Measurements from ENCODE around the gene TMEM163.
"Not testable (repeated sequence)": the region's sequence is repeated elsewhere in the genome, so short reads cannot be mapped to it uniquely, and the experiment has no call there.

The TMEM163 gene

GRCh38 chr2:134718817-134719814 lies at the start of gene TMEM163:
Gene TMEM163, minus strand, starts transcription at chr2:134719000.
- DNase-seq (ENCODE audit: low spot score), result no peak

- DNase-seq (ENCODE audit: low spot score), result no peak
These were observed 47.8 kb upstream of the TMEM163 start for GRCh38 chr2:134766583-134766982.

GRCh38 chr2:134765987-134766386 lies 47.2 kb upstream of the TMEM163 start:
- DNase-seq (ENCODE audit: low spot score), result no peak

GRCh38 chr2:134764164-134764563 lies 45.4 kb upstream of the TMEM163 start:
- no peak for DNase-seq (ENCODE audit: low spot score)

GRCh38 chr2:134763164-134763710 lies 44.4 kb upstream of the TMEM163 start:
- no peak for DNase-seq (ENCODE audit: low spot score)

GRCh38 chr2:134762508-134762907 lies 43.7 kb upstream of the TMEM163 start:
- DNase-seq (ENCODE audit: low spot score), result no peak

GRCh38 chr2:134760385-134760784 lies 41.6 kb upstream of the TMEM163 start:
- no peak for DNase-seq (ENCODE audit: low spot score)

GRCh38 chr2:134758633-134759032 lies 39.8 kb upstream of the TMEM163 start:
- DNase-seq (ENCODE audit: low spot score), result no peak

GRCh38 chr2:134751981-134752380 lies 33.2 kb upstream of the TMEM163 start:
- not testable (repeated sequence) for DNase-seq (ENCODE audit: low spot score)

GRCh38 chr2:134745546-134745945 lies 26.7 kb upstream of the TMEM163 start:
- no peak for DNase-seq (ENCODE audit: low spot score)

- DNase-seq (ENCODE audit: low spot score), result no peak
These were observed 26.2 kb upstream of the TMEM163 start for GRCh38 chr2:134745023-134745422.

- DNase-seq (ENCODE audit: low spot score), result no peak
These were observed 21.1 kb upstream of the TMEM163 start for GRCh38 chr2:134739879-134740301.

GRCh38 chr2:134739236-134739878 lies 20.6 kb upstream of the TMEM163 start:
- no peak for DNase-seq (ENCODE audit: low spot score)

- DNase-seq (ENCODE audit: low spot score), result no peak
These were observed 19.5 kb upstream of the TMEM163 start for GRCh38 chr2:134738141-134738870.

GRCh38 chr2:134737671-134738070 lies 18.9 kb upstream of the TMEM163 start:
- no peak for DNase-seq (ENCODE audit: low spot score)

- no peak for DNase-seq (ENCODE audit: low spot score)
These were observed 17.5 kb upstream of the TMEM163 start for GRCh38 chr2:134736167-134736880.

GRCh38 chr2:134728163-134728562 lies 9.4 kb upstream of the TMEM163 start:
- DNase-seq (ENCODE audit: low spot score), result no peak

- DNase-seq (ENCODE audit: low spot score), result no peak
These were observed 8.6 kb upstream of the TMEM163 start for GRCh38 chr2:134727385-134727784.

GRCh38 chr2:134726645-134727044 lies 7.8 kb upstream of the TMEM163 start:
- DNase-seq (ENCODE audit: low spot score), result no peak

GRCh38 chr2:134725876-134726275 lies 7.1 kb upstream of the TMEM163 start:
- no peak for DNase-seq (ENCODE audit: low spot score)

GRCh38 chr2:134724341-134724740 lies 5.5 kb upstream of the TMEM163 start:
- DNase-seq (ENCODE audit: low spot score), result no peak
